HEK293 (cell line): Measurements from ENCODE around the gene CCDC85A.

Experiments used
- CTCF ChIA-PET: fragments of 350-600 bp; formaldehyde crosslinking; extraction: SDS; loops from one replicate; lab custom pipeline; 2021; ENCODE audit warnings: antibody characterized with exemption; lab: Yijun Ruan, JAX
- POLR2A ChIA-PET: fragments of 300-600 bp; formaldehyde crosslinking; extraction: SDS; loops from one replicate; lab custom pipeline; 2020; ENCODE audit warnings: antibody characterized with exemption, inconsistent platforms; lab: Yijun Ruan, JAX
- H3K27ac ChIP-seq: fragments of 200-500 bp; sonication (Bioruptor generic); 2 replicates; pipeline ENCODE4 v1.5.1; 2014; ENCODE audit warnings: low read depth, low read length, control low read depth, inconsistent platforms; ENCODE audit errors: extremely low read depth
- H3K36me3 ChIP-seq, 2 experiments: fragments of 200-500 bp in 1 of 2; sonication (Bioruptor generic) in 1 of 2; 1 replicate in 1 of 2; 2 replicates in 1 of 2; pipeline ENCODE4 v1.5.1; 2014 to 2017; ENCODE audit warnings: inconsistent platforms in 2 of 2, low read length in 2 of 2; ENCODE audit not compliant: control insufficient read depth in 2 of 2, insufficient read depth in 1 of 2
- H3K4me1 ChIP-seq: fragments of 200-500 bp; sonication (Bioruptor generic); 2 replicates; pipeline ENCODE4 v1.5.1; 2014; ENCODE audit warnings: mild to moderate bottlenecking, low read length, inconsistent platforms; ENCODE audit not compliant: control insufficient read depth, insufficient read depth
- H3K4me3 ChIP-seq: 2 replicates; pipeline ENCODE4 v1.5.1; 2011; ENCODE audit warnings: low read depth, mild to moderate bottlenecking, control low read depth, low read length, moderate library complexity
- H3K9me3 ChIP-seq: fragments of 200-500 bp; sonication (Bioruptor generic); 2 replicates; pipeline ENCODE4 v1.5.1; 2014; ENCODE audit warnings: low read depth, low read length, inconsistent platforms; ENCODE audit not compliant: control insufficient read depth, insufficient read depth
- HOXA7 ChIP-seq: sonication (generic); formaldehyde crosslinking; IDR thresholded peaks from 2 replicates; pipeline ENCODE4 v1.8.1; 2022; ENCODE audit warnings: missing genetic modification reagents, borderline replicate concordance
- KLF10 ChIP-seq: fragments of 450-650 bp; IDR thresholded peaks from 2 replicates; pipeline ENCODE4 v1.5.1; 2018; ENCODE audit warnings: missing biosample characterization, mild to moderate bottlenecking, missing genetic modification characterization
- ZBTB8A ChIP-seq: fragments of 450-650 bp; formaldehyde crosslinking; IDR thresholded peaks from 2 replicates; pipeline ENCODE4 v1.5.1; 2016; ENCODE audit warnings: missing biosample characterization, missing genetic modification characterization
- ZFP41 ChIP-seq: fragments of 450-650 bp; formaldehyde crosslinking; IDR thresholded peaks from 2 replicates; pipeline ENCODE4 v1.5.1; 2016; ENCODE audit warnings: missing biosample characterization, missing genetic modification characterization, borderline replicate concordance
- ZNF10 ChIP-seq: fragments of 450-650 bp; formaldehyde crosslinking; IDR thresholded peaks from 2 replicates; pipeline ENCODE4 v1.5.1; 2017; ENCODE audit warnings: missing biosample characterization, missing genetic modification characterization
- ZNF132 ChIP-seq: fragments of 450-650 bp; formaldehyde crosslinking; IDR thresholded peaks from 2 replicates; pipeline ENCODE4 v1.5.1; 2017; ENCODE audit warnings: missing biosample characterization, missing genetic modification characterization, borderline replicate concordance
- ZNF266 ChIP-seq: fragments of 450-650 bp; formaldehyde crosslinking; IDR thresholded peaks from 2 replicates; pipeline ENCODE4 v1.5.1; 2016; ENCODE audit warnings: missing biosample characterization, missing genetic modification characterization, low read depth
- ZNF341 ChIP-seq: fragments of 450-650 bp; formaldehyde crosslinking; IDR thresholded peaks from 2 replicates; pipeline ENCODE4; 2016; ENCODE audit warnings: low read depth, missing biosample characterization, missing genetic modification characterization
- ZNF394 ChIP-seq: fragments of 450-650 bp; formaldehyde crosslinking; IDR thresholded peaks from 2 replicates; pipeline ENCODE4 v1.5.1; 2016; ENCODE audit warnings: missing biosample characterization, missing genetic modification characterization, mild to moderate bottlenecking, moderate library complexity, borderline replicate concordance
- ZNF529 ChIP-seq: fragments of 450-650 bp; formaldehyde crosslinking; IDR thresholded peaks from 2 replicates; pipeline ENCODE4 v1.5.1; 2017; ENCODE audit warnings: missing genetic modification characterization, missing biosample characterization; ENCODE audit not compliant: insufficient replicate concordance
- ZNF555 ChIP-seq: fragments of 450-650 bp; formaldehyde crosslinking; conservative IDR thresholded peaks from 2 replicates; pipeline ENCODE4 v1.5.1; 2017; ENCODE audit warnings: missing biosample characterization, mild to moderate bottlenecking, missing genetic modification characterization, inconsistent platforms
- ZNF558 ChIP-seq: fragments of 450-650 bp; formaldehyde crosslinking; IDR thresholded peaks from 2 replicates; pipeline ENCODE4 v1.5.1; 2016; ENCODE audit warnings: missing biosample characterization, missing genetic modification characterization
- ZNF600 ChIP-seq: fragments of 450-650 bp; formaldehyde crosslinking; IDR thresholded peaks from 2 replicates; pipeline ENCODE4 v1.5.1; 2016; ENCODE audit warnings: missing biosample characterization, missing genetic modification characterization
- ZNF624 ChIP-seq: fragments of 450-650 bp; formaldehyde crosslinking; IDR thresholded peaks from 2 replicates; pipeline ENCODE4 v1.5.1; 2017; ENCODE audit warnings: missing biosample characterization, missing genetic modification characterization
- ZNF747 ChIP-seq: fragments of 450-650 bp; formaldehyde crosslinking; IDR thresholded peaks from 2 replicates; pipeline ENCODE4 v1.5.1; 2016; ENCODE audit warnings: missing biosample characterization, missing genetic modification characterization
- ZNF76 ChIP-seq: fragments of 450-650 bp; formaldehyde crosslinking; IDR thresholded peaks from 2 replicates; pipeline ENCODE4; 2016; ENCODE audit warnings: low read depth, missing biosample characterization, missing genetic modification characterization, borderline replicate concordance
- ZNF777 ChIP-seq: fragments of 450-650 bp; formaldehyde crosslinking; IDR thresholded peaks from 2 replicates; pipeline ENCODE4 v1.5.1; 2017; ENCODE audit warnings: missing biosample characterization, missing genetic modification characterization, borderline replicate concordance
- ZXDB ChIP-seq: fragments of 450-650 bp; formaldehyde crosslinking; IDR thresholded peaks from 2 replicates; pipeline ENCODE4 v1.5.1; 2016; ENCODE audit warnings: missing biosample characterization, missing genetic modification characterization
- TF ChIP-seq, protein P1 (sequence below): fragments of 450-650 bp; formaldehyde crosslinking; IDR thresholded peaks from 2 replicates; pipeline ENCODE4 v1.5.1; 2017; ENCODE audit warnings: missing biosample characterization, missing genetic modification characterization
- TF ChIP-seq, protein P2 (sequence below): fragments of 450-650 bp; formaldehyde crosslinking; conservative IDR thresholded peaks from 2 replicates; pipeline ENCODE4 v1.5.1; 2016; ENCODE audit warnings: low read depth, missing biosample characterization, missing genetic modification characterization
- TF ChIP-seq, protein P3 (sequence below): fragments of 450-650 bp; formaldehyde crosslinking; IDR thresholded peaks from 2 replicates; pipeline ENCODE4 v1.5.1; 2017; ENCODE audit warnings: missing biosample characterization, missing genetic modification characterization

Gene CCDC85A

DNA sequence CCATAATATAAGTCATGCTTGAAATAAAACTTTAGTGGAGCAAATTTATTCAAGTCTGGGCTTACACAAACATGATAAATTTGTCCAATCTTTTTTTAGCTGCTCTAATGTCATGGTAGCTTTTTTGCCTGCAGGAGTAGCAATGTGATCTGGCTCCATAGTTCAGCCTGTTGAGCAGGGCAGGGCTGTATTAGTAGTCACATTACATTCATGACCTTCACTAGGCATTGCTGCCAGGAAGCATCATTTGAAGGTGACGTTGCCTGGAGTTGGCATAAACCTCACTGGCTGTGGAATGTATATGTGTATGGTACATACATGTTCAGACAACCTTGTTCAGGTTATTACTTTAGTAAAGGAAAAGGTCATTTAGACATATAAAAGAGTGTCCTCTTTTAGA is 76.6 kb downstream of the CCDC85A start:
- POLR2A ChIA-PET: no interaction called here
- TF ChIP-seq ZXDB (tag by site-specific recombination) (no peak), ZNF747 (no peak), ZNF600 (tag by site-specific recombination) (no peak)
- TF ChIP-seq, all 188 proteins: peak for 0
- CTCF ChIA-PET: no interaction called here

DNA sequence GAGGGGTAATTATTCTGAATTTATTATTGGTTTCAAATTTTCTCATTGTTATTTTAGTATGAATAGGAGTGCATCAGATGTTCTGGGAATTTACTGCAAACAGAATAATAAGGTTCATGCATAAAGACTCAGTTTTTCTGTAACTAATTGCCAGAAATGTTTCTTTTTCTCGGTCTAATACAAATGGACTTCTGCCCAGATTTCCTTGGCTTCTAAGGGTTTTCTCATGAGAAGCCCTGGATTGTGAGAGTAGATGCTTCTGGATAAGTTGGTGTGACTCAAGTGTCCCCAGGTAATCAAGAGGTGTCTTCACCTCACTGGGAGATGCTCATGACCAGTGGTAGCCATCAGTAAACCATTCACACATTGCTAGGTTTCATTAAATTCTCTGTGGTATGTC is 78.5 kb downstream of the CCDC85A start:
- no peak overlapping the region for H3K27ac ChIP-seq
- no peak for TF ChIP-seq ZBTB8A (tag by site-specific recombination)
- no peak for TF ChIP-seq ZNF341 (tag by site-specific recombination)
- TF ChIP-seq KLF10 (tag by site-specific recombination): no peak
- TF ChIP-seq, protein P1, sequence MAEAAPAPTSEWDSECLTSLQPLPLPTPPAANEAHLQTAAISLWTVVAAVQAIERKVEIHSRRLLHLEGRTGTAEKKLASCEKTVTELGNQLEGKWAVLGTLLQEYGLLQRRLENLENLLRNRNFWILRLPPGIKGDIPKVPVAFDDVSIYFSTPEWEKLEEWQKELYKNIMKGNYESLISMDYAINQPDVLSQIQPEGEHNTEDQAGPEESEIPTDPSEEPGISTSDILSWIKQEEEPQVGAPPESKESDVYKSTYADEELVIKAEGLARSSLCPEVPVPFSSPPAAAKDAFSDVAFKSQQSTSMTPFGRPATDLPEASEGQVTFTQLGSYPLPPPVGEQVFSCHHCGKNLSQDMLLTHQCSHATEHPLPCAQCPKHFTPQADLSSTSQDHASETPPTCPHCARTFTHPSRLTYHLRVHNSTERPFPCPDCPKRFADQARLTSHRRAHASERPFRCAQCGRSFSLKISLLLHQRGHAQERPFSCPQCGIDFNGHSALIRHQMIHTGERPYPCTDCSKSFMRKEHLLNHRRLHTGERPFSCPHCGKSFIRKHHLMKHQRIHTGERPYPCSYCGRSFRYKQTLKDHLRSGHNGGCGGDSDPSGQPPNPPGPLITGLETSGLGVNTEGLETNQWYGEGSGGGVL (tag by site-specific recombination): no peak
- no peak for TF ChIP-seq ZNF600 (tag by site-specific recombination)
- TF ChIP-seq, protein P2, sequence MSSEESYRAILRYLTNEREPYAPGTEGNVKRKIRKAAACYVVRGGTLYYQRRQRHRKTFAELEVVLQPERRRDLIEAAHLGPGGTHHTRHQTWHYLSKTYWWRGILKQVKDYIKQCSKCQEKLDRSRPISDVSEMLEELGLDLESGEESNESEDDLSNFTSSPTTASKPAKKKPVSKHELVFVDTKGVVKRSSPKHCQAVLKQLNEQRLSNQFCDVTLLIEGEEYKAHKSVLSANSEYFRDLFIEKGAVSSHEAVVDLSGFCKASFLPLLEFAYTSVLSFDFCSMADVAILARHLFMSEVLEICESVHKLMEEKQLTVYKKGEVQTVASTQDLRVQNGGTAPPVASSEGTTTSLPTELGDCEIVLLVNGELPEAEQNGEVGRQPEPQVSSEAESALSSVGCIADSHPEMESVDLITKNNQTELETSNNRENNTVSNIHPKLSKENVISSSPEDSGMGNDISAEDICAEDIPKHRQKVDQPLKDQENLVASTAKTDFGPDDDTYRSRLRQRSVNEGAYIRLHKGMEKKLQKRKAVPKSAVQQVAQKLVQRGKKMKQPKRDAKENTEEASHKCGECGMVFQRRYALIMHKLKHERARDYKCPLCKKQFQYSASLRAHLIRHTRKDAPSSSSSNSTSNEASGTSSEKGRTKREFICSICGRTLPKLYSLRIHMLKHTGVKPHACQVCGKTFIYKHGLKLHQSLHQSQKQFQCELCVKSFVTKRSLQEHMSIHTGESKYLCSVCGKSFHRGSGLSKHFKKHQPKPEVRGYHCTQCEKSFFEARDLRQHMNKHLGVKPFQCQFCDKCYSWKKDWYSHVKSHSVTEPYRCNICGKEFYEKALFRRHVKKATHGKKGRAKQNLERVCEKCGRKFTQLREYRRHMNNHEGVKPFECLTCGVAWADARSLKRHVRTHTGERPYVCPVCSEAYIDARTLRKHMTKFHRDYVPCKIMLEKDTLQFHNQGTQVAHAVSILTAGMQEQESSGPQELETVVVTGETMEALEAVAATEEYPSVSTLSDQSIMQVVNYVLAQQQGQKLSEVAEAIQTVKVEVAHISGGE: no peak
- TF ChIP-seq ZNF132 (tag by site-specific recombination): no peak
- TF ChIP-seq ZNF624: no peak
- TF ChIP-seq, protein P3, sequence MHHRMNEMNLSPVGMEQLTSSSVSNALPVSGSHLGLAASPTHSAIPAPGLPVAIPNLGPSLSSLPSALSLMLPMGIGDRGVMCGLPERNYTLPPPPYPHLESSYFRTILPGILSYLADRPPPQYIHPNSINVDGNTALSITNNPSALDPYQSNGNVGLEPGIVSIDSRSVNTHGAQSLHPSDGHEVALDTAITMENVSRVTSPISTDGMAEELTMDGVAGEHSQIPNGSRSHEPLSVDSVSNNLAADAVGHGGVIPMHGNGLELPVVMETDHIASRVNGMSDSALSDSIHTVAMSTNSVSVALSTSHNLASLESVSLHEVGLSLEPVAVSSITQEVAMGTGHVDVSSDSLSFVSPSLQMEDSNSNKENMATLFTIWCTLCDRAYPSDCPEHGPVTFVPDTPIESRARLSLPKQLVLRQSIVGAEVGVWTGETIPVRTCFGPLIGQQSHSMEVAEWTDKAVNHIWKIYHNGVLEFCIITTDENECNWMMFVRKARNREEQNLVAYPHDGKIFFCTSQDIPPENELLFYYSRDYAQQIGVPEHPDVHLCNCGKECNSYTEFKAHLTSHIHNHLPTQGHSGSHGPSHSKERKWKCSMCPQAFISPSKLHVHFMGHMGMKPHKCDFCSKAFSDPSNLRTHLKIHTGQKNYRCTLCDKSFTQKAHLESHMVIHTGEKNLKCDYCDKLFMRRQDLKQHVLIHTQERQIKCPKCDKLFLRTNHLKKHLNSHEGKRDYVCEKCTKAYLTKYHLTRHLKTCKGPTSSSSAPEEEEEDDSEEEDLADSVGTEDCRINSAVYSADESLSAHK (tag by site-specific recombination): no peak
- no peak for TF ChIP-seq ZNF777 (tag by site-specific recombination)
- TF ChIP-seq ZNF555: no peak
- TF ChIP-seq HOXA7: no peak
- no peak for TF ChIP-seq ZFP41 (tag by site-specific recombination)
- TF ChIP-seq ZNF266: no peak
- TF ChIP-seq ZNF10 (tag by site-specific recombination): no peak
- no peak for TF ChIP-seq ZNF558 (tag by site-specific recombination)
- no peak for TF ChIP-seq ZNF529 (tag by site-specific recombination)
- no peak for TF ChIP-seq ZNF394
- TF ChIP-seq ZNF76 (tag by site-specific recombination): no peak
- TF ChIP-seq, all 188 proteins: peak for 0
- Histone ChIP-seq H3K36me3 (no peaks in the 10 kb centered on the region), H3K4me1 (no peaks in the 10 kb centered on the region), H3K9me3 (no peaks in the 10 kb centered on the region), H3K4me3 (no peak overlapping the region)
- CTCF ChIA-PET: no interaction called here
- POLR2A ChIA-PET: no interaction called here

More for the DNA sequence above, 76.6 kb downstream of the CCDC85A start:
- no peaks in the 10 kb centered on the region for H3K9me3 ChIP-seq
- no peaks in the 10 kb centered on the region for H3K4me1 ChIP-seq
- no peak overlapping the region for H3K27ac ChIP-seq
- H3K4me3 ChIP-seq: no peak overlapping the region
- H3K36me3 ChIP-seq: no peaks in the 10 kb centered on the region
